ENCODE results near the gene EGFL7. TPM values are rescaled to one million over a fixed set of nuclear protein-coding genes. Genes with fewer than 3 reads are reported as not detected.

Gene EGFL7
- total and polyA plus RNA-seq, 2 of the 13 experiments (the other 11 are each of a cell fraction or from before 2014, with no cell fraction given): 0.20 to 5.1 TPM

DNA sequence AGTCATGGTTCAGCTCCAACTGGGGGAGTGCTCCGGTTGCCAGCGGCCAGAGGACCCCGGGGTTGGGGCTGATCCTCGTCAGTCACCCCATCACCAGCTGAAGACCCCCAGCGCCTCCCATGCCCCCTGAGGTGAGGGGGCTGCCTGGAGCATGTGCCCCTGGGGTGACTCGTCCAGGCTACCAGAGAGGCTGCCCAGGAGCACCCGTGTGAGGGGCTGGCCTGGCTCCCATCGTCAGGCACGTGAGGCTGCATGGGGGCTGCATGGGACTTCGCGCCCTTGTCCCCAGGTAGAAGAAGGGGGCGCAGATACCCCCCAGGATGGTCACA is 46.4 kb upstream of the EGFL7 start:
- no peaks in the 10 kb centered on the region for H3K9me3 ChIP-seq (ENCODE audit: low read length)
- H3K36me3 ChIP-seq (replicated peaks in 1 of 2; ENCODE audit: control insufficient read depth in 1 of 2, insufficient read depth in 2 of 2, low read length in 2 of 2): no peaks in the 10 kb centered on the region
- no peak overlapping the region for H3K4me3 ChIP-seq (replicated peaks in 1 of 3; ENCODE audit: insufficient read depth in 1 of 3, low read depth in 2 of 3, low read length in 3 of 3)
- H4K20me1 ChIP-seq (ENCODE audit: insufficient read depth, low read length): peaks cover 8% of the 10 kb centered on the region; the same call in 1 of the 2 replicates
- H3K4me1 ChIP-seq (ENCODE audit: insufficient read depth, low read length): peaks cover 42% of the 10 kb centered on the region
- intact Hi-C loops (cut with micrococcal nuclease; ENCODE audit: unreplicated experiment): no loop called here
- no peak overlapping the region for H3K27ac ChIP-seq (ENCODE audit: extremely low read length, insufficient read depth, low read length)
- no peak overlapping the region for H3K4me2 ChIP-seq (ENCODE audit: low read depth, low read length)
- no peak for ATAC-seq
- H2AFZ ChIP-seq (ENCODE audit: low read length): no peak overlapping the region
- peaks cover 26 to 86% of the 10 kb centered on the region in 2 experiments for H3K27me3 ChIP-seq (ENCODE audit: control insufficient read depth in 1 of 2, insufficient read depth in 2 of 2, low read length in 2 of 2)
- BruUV-seq (replicated peaks): no TSS peak
- no peak for DNase-seq (ENCODE audit: low spot score)
- no peak overlapping the region for H3K9ac ChIP-seq (ENCODE audit: insufficient read depth, low read depth, low read length)
- no peaks in the 10 kb centered on the region for H3K79me2 ChIP-seq (ENCODE audit: insufficient read depth, low read length)
- no peak for FAIRE-seq
- ChIA-PET CTCF (ENCODE audit: low intra/inter-chr PET ratio, low total read pairs) (no interaction called here), POLR2A (no interaction called here)
- 29% methylated on average over 1 of the region's 12 CpGs for WGBS (ENCODE audit: low lambda C conversion rate)
- in situ Hi-C loops (cut with HindIII; ENCODE audit: extremely low pct_ligation_motif_present, low pct_unique_long_range_greater_than_20kb): no loop called here
- TF ChIP-seq TSC22D2 (CRISPR knock-in tag; IDR thresholded peaks at IDR 0.05; ENCODE audit: borderline replicate concordance): no peak
- no peak for TF ChIP-seq KLF11 (CRISPR knock-in tag; IDR thresholded peaks at IDR 0.05)
- no peak for TF ChIP-seq ZNF232 (CRISPR knock-in tag; IDR thresholded peaks at IDR 0.05; ENCODE audit: borderline replicate concordance)
- TF ChIP-seq ZNF251 (CRISPR knock-in tag; IDR thresholded peaks at IDR 0.05): no peak
- TF ChIP-seq, protein P1, sequence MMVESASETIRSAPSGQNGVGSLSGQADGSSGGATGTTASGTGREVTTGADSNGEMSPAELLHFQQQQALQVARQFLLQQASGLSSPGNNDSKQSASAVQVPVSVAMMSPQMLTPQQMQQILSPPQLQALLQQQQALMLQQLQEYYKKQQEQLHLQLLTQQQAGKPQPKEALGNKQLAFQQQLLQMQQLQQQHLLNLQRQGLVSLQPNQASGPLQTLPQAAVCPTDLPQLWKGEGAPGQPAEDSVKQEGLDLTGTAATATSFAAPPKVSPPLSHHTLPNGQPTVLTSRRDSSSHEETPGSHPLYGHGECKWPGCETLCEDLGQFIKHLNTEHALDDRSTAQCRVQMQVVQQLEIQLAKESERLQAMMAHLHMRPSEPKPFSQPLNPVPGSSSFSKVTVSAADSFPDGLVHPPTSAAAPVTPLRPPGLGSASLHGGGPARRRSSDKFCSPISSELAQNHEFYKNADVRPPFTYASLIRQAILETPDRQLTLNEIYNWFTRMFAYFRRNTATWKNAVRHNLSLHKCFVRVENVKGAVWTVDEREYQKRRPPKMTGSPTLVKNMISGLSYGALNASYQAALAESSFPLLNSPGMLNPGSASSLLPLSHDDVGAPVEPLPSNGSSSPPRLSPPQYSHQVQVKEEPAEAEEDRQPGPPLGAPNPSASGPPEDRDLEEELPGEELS (CRISPR knock-in tag; IDR thresholded peaks at IDR 0.05): no peak
- no peak for TF ChIP-seq HMG20A (CRISPR knock-in tag; IDR thresholded peaks at IDR 0.05; ENCODE audit: borderline replicate concordance)
- no peak for TF ChIP-seq ZNF572 (CRISPR knock-in tag; IDR thresholded peaks at IDR 0.05)
- no peak for TF ChIP-seq GABPA (IDR thresholded peaks at IDR 0.05; ENCODE audit: low read depth, low read length)
- no peak for TF ChIP-seq GABPA (CRISPR knock-in tag; IDR thresholded peaks at IDR 0.05; ENCODE audit: low read depth)
- no peak for TF ChIP-seq KDM5A (IDR thresholded peaks at IDR 0.05; ENCODE audit: borderline replicate concordance, low read length)
- no peak for TF ChIP-seq NCOA5 (CRISPR knock-in tag; IDR thresholded peaks at IDR 0.05)
- TF ChIP-seq ZNF558 (CRISPR knock-in tag; IDR thresholded peaks at IDR 0.05; ENCODE audit: borderline replicate concordance): no peak
- TF ChIP-seq, protein P2, sequence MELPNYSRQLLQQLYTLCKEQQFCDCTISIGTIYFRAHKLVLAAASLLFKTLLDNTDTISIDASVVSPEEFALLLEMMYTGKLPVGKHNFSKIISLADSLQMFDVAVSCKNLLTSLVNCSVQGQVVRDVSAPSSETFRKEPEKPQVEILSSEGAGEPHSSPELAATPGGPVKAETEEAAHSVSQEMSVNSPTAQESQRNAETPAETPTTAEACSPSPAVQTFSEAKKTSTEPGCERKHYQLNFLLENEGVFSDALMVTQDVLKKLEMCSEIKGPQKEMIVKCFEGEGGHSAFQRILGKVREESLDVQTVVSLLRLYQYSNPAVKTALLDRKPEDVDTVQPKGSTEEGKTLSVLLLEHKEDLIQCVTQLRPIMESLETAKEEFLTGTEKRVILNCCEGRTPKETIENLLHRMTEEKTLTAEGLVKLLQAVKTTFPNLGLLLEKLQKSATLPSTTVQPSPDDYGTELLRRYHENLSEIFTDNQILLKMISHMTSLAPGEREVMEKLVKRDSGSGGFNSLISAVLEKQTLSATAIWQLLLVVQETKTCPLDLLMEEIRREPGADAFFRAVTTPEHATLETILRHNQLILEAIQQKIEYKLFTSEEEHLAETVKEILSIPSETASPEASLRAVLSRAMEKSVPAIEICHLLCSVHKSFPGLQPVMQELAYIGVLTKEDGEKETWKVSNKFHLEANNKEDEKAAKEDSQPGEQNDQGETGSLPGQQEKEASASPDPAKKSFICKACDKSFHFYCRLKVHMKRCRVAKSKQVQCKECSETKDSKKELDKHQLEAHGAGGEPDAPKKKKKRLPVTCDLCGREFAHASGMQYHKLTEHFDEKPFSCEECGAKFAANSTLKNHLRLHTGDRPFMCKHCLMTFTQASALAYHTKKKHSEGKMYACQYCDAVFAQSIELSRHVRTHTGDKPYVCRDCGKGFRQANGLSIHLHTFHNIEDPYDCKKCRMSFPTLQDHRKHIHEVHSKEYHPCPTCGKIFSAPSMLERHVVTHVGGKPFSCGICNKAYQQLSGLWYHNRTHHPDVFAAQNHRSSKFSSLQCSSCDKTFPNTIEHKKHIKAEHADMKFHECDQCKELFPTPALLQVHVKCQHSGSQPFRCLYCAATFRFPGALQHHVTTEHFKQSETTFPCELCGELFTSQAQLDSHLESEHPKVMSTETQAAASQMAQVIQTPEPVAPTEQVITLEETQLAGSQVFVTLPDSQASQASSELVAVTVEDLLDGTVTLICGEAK (IDR thresholded peaks at IDR 0.05): no peak
- TF ChIP-seq, protein P2 (CRISPR knock-in tag; IDR thresholded peaks at IDR 0.05): no peak
- no peak for TF ChIP-seq ZNF792 (CRISPR knock-in tag; IDR thresholded peaks at IDR 0.05)

Data from HepG2 (cell line).